ENCODE results near the gene RAC2.

The RAC2 gene

DNA sequence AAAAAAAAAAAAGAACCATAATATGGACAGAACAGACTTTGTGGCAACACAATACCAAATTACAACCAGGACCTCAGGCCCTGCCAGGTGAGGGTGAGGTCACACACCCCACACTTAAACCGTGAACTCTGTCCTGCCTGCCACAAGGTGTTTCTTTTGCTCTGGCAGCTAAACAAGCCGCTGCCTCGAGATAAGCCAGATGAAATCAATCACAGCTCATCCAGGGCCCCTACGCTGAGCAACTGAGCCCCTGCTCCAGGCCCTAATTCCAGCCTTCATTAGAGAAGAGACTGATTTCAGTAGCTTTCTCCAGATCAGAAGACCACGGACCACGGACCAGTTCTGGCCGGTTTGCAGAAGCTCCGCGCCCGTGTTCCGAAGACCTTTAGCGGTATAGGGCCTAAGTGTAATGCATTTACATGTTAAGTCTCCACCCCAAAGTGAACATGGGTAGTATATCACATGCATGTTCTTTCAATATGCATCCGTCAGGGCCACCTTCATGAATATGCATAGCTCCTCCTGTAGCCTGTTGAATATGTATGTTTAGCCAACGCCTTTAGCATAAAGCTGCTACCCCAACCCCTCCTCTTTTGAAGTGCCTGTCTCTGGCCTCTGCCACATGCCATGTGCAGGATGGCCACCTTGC is 14.8 kb upstream of the RAC2 start:
- no peak overlapping the region for H3K4me3 ChIP-seq (ENCODE audit: low read depth, low read length)
- TF ChIP-seq, protein P1, sequence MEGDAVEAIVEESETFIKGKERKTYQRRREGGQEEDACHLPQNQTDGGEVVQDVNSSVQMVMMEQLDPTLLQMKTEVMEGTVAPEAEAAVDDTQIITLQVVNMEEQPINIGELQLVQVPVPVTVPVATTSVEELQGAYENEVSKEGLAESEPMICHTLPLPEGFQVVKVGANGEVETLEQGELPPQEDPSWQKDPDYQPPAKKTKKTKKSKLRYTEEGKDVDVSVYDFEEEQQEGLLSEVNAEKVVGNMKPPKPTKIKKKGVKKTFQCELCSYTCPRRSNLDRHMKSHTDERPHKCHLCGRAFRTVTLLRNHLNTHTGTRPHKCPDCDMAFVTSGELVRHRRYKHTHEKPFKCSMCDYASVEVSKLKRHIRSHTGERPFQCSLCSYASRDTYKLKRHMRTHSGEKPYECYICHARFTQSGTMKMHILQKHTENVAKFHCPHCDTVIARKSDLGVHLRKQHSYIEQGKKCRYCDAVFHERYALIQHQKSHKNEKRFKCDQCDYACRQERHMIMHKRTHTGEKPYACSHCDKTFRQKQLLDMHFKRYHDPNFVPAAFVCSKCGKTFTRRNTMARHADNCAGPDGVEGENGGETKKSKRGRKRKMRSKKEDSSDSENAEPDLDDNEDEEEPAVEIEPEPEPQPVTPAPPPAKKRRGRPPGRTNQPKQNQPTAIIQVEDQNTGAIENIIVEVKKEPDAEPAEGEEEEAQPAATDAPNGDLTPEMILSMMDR (IDR thresholded peaks at IDR 0.05; ENCODE audit: low read depth, low read length) = no peak
- in situ Hi-C loops (cut with HindIII; ENCODE audit: low sequenced_read_pairs) = no loop called here
- no peak for DNase-seq (ENCODE audit: low read depth, low spot score)

GRCh38 chr22:37258005-37258752 is 14.1 kb upstream of the RAC2 start:
- no peak overlapping the region for H3K4me3 ChIP-seq (ENCODE audit: low read depth, low read length)
- DNase-seq (ENCODE audit: low read depth, low spot score) = no peak
- in situ Hi-C loops (cut with HindIII; ENCODE audit: low sequenced_read_pairs) = no loop called here
- TF ChIP-seq, protein P1 (IDR thresholded peaks at IDR 0.05; ENCODE audit: low read depth, low read length) = no peak

GRCh38 chr22:37256075-37256726 is 12.1 kb upstream of the RAC2 start:
- DNase-seq (ENCODE audit: low read depth, low spot score) = no peak
- in situ Hi-C loops (cut with HindIII; ENCODE audit: low sequenced_read_pairs) = no loop called here
- no peak overlapping the region for H3K4me3 ChIP-seq (ENCODE audit: low read depth, low read length)
- TF ChIP-seq, protein P1 (IDR thresholded peaks at IDR 0.05; ENCODE audit: low read depth, low read length) = no peak

GRCh38 chr22:37255558-37256006 is 11.5 kb upstream of the RAC2 start:
- TF ChIP-seq, protein P1 (IDR thresholded peaks at IDR 0.05; ENCODE audit: low read depth, low read length) = no peak
- in situ Hi-C loops (cut with HindIII; ENCODE audit: low sequenced_read_pairs) = no loop called here
- DNase-seq (ENCODE audit: low read depth, low spot score) = no peak
- H3K4me3 ChIP-seq (ENCODE audit: low read depth, low read length) = no peak overlapping the region

GRCh38 chr22:37254867-37255233 is 10.8 kb upstream of the RAC2 start:
- TF ChIP-seq, protein P1 (IDR thresholded peaks at IDR 0.05; ENCODE audit: low read depth, low read length) = no peak
- no peak overlapping the region for H3K4me3 ChIP-seq (ENCODE audit: low read depth, low read length)
- in situ Hi-C loops (cut with HindIII; ENCODE audit: low sequenced_read_pairs) = no loop called here
- peak; percentile 34 for DNase-seq (ENCODE audit: low read depth, low spot score)

DNA sequence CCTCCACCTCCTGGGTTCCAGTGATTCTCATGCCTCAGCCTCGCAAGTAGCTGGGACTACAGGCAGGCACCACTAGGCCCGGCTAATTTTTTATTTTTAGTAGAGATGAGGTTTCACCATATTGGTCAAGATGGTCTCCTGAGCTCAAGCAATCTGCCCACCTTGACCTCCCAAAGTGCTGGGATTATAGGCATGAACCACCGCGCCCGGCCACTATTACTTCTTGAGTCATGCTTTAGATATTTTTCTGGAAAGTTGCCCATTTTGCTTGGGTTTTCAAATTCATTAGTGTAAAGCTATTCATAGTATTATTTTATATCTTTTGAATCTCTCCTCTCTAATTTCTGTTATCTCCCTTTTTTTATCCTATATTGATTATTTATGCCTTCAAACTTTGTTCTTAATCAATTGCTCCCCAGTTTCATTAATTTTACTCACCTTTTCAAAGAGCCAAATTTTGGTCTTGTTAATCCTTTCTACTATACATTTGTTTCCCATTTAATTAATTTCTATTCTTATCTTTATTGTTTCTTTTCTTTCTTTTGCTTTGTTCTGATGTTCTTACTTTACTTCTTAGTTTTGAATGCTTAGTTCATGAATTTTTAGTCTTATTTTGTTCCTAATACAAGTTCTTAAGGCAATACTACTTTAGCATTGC is 10.3 kb upstream of the RAC2 start:
- DNase-seq (ENCODE audit: low read depth, low spot score) = peak; percentile 73
- H3K4me3 ChIP-seq (ENCODE audit: low read depth, low read length) = no peak overlapping the region
- TF ChIP-seq, protein P1 (IDR thresholded peaks at IDR 0.05; ENCODE audit: low read depth, low read length) = no peak
- in situ Hi-C loops (cut with HindIII; ENCODE audit: low sequenced_read_pairs) = no loop called here
